HEK293 (cell line): ENCODE measurements around the gene FOXC2.

Experiments
- ATF2 ChIP-seq: fragments of 450-650 bp; formaldehyde crosslinking; IDR thresholded peaks from 2 replicates; pipeline ENCODE4 v1.5.1; 2016; ENCODE audit warnings: missing biosample characterization, missing genetic modification characterization, low read depth
- CTCF ChIP-seq: fragments of 450-650 bp; formaldehyde crosslinking; IDR thresholded peaks from 2 replicates; pipeline ENCODE4 v1.5.1; 2016; ENCODE audit warnings: missing biosample characterization, missing genetic modification characterization
- KLF9 ChIP-seq: fragments of 450-650 bp; formaldehyde crosslinking; IDR thresholded peaks from 2 replicates; pipeline ENCODE4 v1.5.1; 2016; ENCODE audit warnings: missing biosample characterization, missing genetic modification characterization, low read depth
- PRDM6 ChIP-seq: fragments of 450-650 bp; formaldehyde crosslinking; IDR thresholded peaks from 2 replicates; pipeline ENCODE4 v1.5.1; 2017; ENCODE audit warnings: missing biosample characterization, missing genetic modification characterization
- REST ChIP-seq: fragments of 450-650 bp; formaldehyde crosslinking; IDR thresholded peaks from 2 replicates; pipeline ENCODE4 v1.5.1; 2016; ENCODE audit warnings: missing biosample characterization, missing genetic modification characterization
- ZFP3 ChIP-seq: fragments of 450-650 bp; formaldehyde crosslinking; IDR thresholded peaks from 2 replicates; pipeline ENCODE4 v1.5.1; 2016; ENCODE audit warnings: low read depth, missing biosample characterization, missing genetic modification characterization
- ZNF132 ChIP-seq: fragments of 450-650 bp; formaldehyde crosslinking; IDR thresholded peaks from 2 replicates; pipeline ENCODE4 v1.5.1; 2017; ENCODE audit warnings: missing biosample characterization, missing genetic modification characterization, borderline replicate concordance
- ZNF600 ChIP-seq: fragments of 450-650 bp; formaldehyde crosslinking; IDR thresholded peaks from 2 replicates; pipeline ENCODE4 v1.5.1; 2016; ENCODE audit warnings: missing biosample characterization, missing genetic modification characterization
- ZNF776 ChIP-seq: fragments of 450-650 bp; formaldehyde crosslinking; IDR thresholded peaks from 2 replicates; pipeline ENCODE4 v1.5.0; 2017; ENCODE audit warnings: missing biosample characterization, missing genetic modification characterization, borderline replicate concordance

- TF ChIP-seq KLF9 (tag by site-specific recombination) (no peak), ZNF132 (tag by site-specific recombination) (no peak), CTCF (tag by site-specific recombination) (no peak), PRDM6 (tag by site-specific recombination) (no peak), ZNF600 (tag by site-specific recombination) (no peak), REST (tag by site-specific recombination) (no peak), ZNF776 (tag by site-specific recombination) (no peak), ZFP3 (tag by site-specific recombination) (no peak), ATF2 (tag by site-specific recombination) (no peak)
Measured at GRCh38 chr16:86572606-86573005, 6.0 kb downstream of the FOXC2 start.
